Natural killer cell treated with Interleukin-12 subunit alpha and Interleukin-12 subunit beta and Interleukin-15 and Interleukin-18, amount 100 ng/mL, for 72 hours (primary cell): ENCODE data around the gene FNBP1L. TPM values are rescaled to one million over a fixed set of nuclear protein-coding genes. Genes with fewer than 3 reads are reported as not detected.
A peak's percentile ranks its signal among the peaks of the same experiment; 100 is the strongest.

Experiments
- ATAC-seq, 2 donors: fragments of 150-1000 bp; cut with Tn5 transposase in 1 of 2; sonication (Bioruptor Pico), chemical (Tn5 transposase) in 1 of 2; 2 replicates each; pipeline ENCODE4 v1.10.0; 2021
- DNase-seq: peaks from one replicate; pipeline ENCODE4 v3.0.0; 2022; ENCODE audit warnings: low spot score
- H3K27ac Mint-ChIP-seq, 2 donors: 1 replicate in 1 of 2; 2 replicates in 1 of 2; pipeline ENCODE4 v1.8.0; 2022; ENCODE audit warnings: mixed read lengths in 2 of 2, mild to moderate bottlenecking in 1 of 2, moderate library complexity in 1 of 2
- H3K27me3 Mint-ChIP-seq, 2 donors: 1 replicate in 1 of 2; 2 replicates in 1 of 2; pipeline ENCODE4 v1.8.0; 2022; ENCODE audit warnings: mixed read lengths in 2 of 2
- H3K36me3 Mint-ChIP-seq: one replicate; pipeline ENCODE4 v1.8.0; 2022; ENCODE audit warnings: mixed read lengths
- H3K4me1 Mint-ChIP-seq, 2 donors: 1 replicate in 1 of 2; 2 replicates in 1 of 2; pipeline ENCODE4 v1.8.0; 2022; ENCODE audit warnings: low read depth in 2 of 2, mixed read lengths in 2 of 2, mild to moderate bottlenecking in 1 of 2
- H3K4me3 Mint-ChIP-seq: one replicate; pipeline ENCODE4 v1.8.0; 2022; ENCODE audit warnings: mixed read lengths
- H3K9me3 Mint-ChIP-seq: 2 replicates; pipeline ENCODE4 v1.8.0; 2022; ENCODE audit warnings: mixed read lengths
- total RNA-seq, 2 donors: library from RNA; stranded (reverse); gene quantifications; one replicate each; pipeline ENCODE4 v1.2.3, GENCODE V29; 2022

Gene FNBP1L
- total RNA-seq, 2 donors from 2014 or later, result 0.24 to 0.31 TPM

DNA sequence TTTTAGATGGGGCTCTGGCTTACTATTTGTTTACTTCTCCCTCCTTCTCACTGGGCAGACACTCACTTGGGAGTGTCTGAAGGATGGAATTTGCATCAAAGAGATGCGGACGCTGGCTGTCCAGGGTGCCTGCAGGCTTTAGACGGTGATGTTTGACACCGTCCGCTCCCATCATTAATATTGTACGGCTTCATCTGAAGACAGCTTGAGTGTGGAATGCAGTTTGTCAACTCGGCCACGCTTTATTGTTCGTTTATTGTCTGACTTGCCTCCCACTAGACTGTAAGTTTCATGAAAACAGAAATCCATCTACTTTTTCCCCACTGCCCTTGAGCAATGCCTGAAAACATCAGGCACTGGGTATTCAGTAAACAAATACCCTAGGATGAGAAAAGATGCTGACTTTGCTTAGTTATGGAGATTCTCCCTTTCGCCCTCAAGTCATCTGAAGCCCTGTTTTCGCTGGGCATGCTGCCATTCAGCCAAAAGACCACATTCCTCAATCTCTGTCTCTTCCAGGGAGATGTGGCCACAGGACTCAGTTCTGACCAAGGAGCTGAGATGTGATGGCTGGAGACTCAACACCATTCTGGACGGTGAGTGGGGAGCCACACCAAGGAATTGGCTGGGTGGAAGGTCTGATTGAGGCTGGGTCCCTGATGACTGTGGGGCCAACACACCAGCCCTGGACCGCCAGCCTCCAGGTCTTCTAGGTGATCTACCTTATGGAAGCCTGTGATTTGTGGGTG, 146.1 kb downstream of the FNBP1L start:
- ATAC-seq (peak in 1 of 2 donors; percentile 8), DNase-seq (no peak)
- no peaks in the 10 kb centered on the region for H3K36me3 Mint-ChIP-seq
- H3K9me3 Mint-ChIP-seq, result no peaks in the 10 kb centered on the region
- H3K4me3 Mint-ChIP-seq, result no peak overlapping the region
- no peak overlapping the region for H3K27ac Mint-ChIP-seq
- peaks cover 2 to 7% of the 10 kb centered on the region in 2 donors for H3K27me3 Mint-ChIP-seq
- peaks cover 22 to 27% of the 10 kb centered on the region in 2 donors for H3K4me1 Mint-ChIP-seq

- Mint-ChIP-seq H3K4me1 (peaks cover 19 to 25% of the 10 kb centered on the region in 2 donors), H3K27ac (no peak overlapping the region), H3K4me3 (no peak overlapping the region), H3K27me3 (peaks cover 2 to 7% of the 10 kb centered on the region in 2 donors), H3K36me3 (no peaks in the 10 kb centered on the region), H3K9me3 (no peaks in the 10 kb centered on the region)
- DNase-seq (no peak), ATAC-seq (no peak)
Measured at GRCh38 chr1:93594603-93594880, 146.6 kb downstream of the FNBP1L start.

DNA sequence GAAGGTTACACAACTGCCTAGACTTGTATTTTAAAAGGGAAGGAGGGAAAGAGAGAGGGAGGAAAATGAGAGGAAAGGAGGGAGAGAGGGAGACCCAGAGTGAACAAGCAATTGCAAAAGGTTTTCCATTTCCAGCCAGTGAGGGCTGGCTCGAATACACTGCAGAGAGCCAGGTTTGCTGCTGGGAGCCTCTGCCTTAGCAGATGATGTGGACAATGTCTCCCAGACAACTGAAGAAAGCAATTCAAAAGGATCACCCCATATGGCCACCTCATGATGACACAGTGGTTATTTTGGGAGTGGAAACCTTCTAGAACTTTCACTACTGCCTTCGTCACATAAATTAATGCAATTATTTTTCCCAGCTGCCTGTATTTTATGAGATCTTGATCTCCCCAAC, 147.3 kb downstream of the FNBP1L start:
- H3K4me3 Mint-ChIP-seq, result no peak overlapping the region
- no peak overlapping the region for H3K27ac Mint-ChIP-seq
- no peaks in the 10 kb centered on the region for H3K9me3 Mint-ChIP-seq
- H3K27me3 Mint-ChIP-seq, result peaks cover 2 to 7% of the 10 kb centered on the region in 2 donors
- H3K36me3 Mint-ChIP-seq, result no peaks in the 10 kb centered on the region
- ATAC-seq, result no peak
- DNase-seq, result no peak
- H3K4me1 Mint-ChIP-seq, result peaks cover 14 to 20% of the 10 kb centered on the region in 2 donors

GRCh38 chr1:93595743-93596142, 147.8 kb downstream of the FNBP1L start:
- Mint-ChIP-seq H3K4me1 (peaks cover 9 to 15% of the 10 kb centered on the region in 2 donors), H3K27ac (no peak overlapping the region), H3K9me3 (no peaks in the 10 kb centered on the region), H3K36me3 (no peaks in the 10 kb centered on the region), H3K4me3 (no peak overlapping the region), H3K27me3 (peaks cover 2 to 7% of the 10 kb centered on the region in 2 donors)
- no peak for ATAC-seq
- no peak for DNase-seq

DNA sequence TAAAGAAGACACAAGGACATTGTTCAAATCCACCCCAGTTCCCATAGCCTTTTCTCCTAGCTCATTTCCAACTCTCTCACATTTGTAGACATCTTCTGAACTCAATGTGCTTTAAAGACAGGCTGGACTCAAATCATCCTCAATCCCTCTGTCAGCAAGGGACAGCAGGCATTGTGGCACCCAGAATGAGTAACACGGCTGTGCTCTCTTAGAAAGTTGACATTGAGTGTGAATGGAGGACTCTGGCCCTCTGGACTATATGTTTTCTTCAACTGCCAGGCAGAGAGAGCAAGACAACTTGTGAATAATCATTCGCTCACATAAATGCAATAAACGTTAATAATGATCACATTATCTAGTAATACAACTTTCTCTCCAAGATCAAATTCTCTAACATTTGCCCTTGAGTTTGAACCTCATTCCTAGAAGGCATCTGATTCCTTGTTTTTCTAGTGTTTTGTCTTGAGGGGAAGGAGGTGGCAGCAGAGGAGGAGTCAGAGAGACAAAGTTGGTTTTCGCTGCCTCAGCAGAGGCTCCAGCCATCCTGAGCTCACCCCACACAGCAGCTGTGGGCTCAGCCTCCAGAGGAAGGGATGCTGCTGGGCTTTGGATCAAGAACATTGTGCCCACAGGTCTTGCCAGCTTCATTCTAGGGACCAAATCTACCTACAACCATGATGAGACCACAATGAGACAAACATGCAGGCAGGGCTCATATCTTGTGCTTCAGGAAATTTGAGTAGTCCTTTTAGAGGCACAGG, 148.6 kb downstream of the FNBP1L start:
- Mint-ChIP-seq H3K4me3 (no peak overlapping the region), H3K27me3 (peaks cover 2 to 7% of the 10 kb centered on the region in 2 donors), H3K27ac (no peak overlapping the region), H3K9me3 (no peaks in the 10 kb centered on the region), H3K36me3 (no peaks in the 10 kb centered on the region), H3K4me1 (peaks cover 7 to 11% of the 10 kb centered on the region in 2 donors)
- DNase-seq (no peak), ATAC-seq (no peak)

GRCh38 chr1:93597709-93598108, 149.8 kb downstream of the FNBP1L start:
- no peak for ATAC-seq

DNA sequence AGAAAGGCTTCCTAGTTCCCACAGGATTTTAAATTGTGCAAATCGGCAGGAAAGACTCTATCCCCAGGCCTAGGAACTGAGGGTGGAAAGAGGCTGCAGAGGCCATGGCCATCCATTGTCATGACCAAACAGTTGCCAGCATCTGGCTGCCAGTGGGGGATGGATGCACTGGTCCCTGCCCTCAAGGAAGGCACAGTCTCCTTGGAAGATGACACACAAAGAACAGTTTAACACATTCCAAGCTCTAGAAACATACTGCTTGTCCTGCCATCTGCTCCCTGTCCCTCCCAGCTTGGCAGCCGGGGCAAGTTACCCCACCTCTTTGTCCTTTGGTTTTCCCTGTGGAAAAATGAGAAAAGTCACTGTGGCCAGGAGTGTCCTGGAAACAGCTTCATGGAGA, 150.5 kb downstream of the FNBP1L start:
- no peak overlapping the region for H3K4me3 Mint-ChIP-seq
- H3K36me3 Mint-ChIP-seq, result no peaks in the 10 kb centered on the region
- H3K4me1 Mint-ChIP-seq, result peaks cover 0 to 2% of the 10 kb centered on the region in 2 donors
- ATAC-seq (no peak), DNase-seq (no peak)
- peaks cover 2 to 7% of the 10 kb centered on the region in 2 donors for H3K27me3 Mint-ChIP-seq
- H3K9me3 Mint-ChIP-seq, result no peaks in the 10 kb centered on the region
- no peak overlapping the region for H3K27ac Mint-ChIP-seq

More at GRCh38 chr1:93597709-93598108, 149.8 kb downstream of the FNBP1L start:
- no peaks in the 10 kb centered on the region for H3K9me3 Mint-ChIP-seq
- H3K4me3 Mint-ChIP-seq, result no peak overlapping the region
- no peak overlapping the region for H3K27ac Mint-ChIP-seq
- H3K4me1 Mint-ChIP-seq, result peaks cover 0 to 2% of the 10 kb centered on the region in 2 donors
- no peaks in the 10 kb centered on the region for H3K36me3 Mint-ChIP-seq
- peaks cover 2 to 7% of the 10 kb centered on the region in 2 donors for H3K27me3 Mint-ChIP-seq
- DNase-seq, result no peak

GRCh38 chr1:93598861-93599439, 151.0 kb downstream of the FNBP1L start:
- no peak for DNase-seq
- ATAC-seq, result no peak
- H3K36me3 Mint-ChIP-seq, result no peaks in the 10 kb centered on the region
- H3K4me1 Mint-ChIP-seq, result peaks cover 0 to 2% of the 10 kb centered on the region in 2 donors
- no peak overlapping the region for H3K4me3 Mint-ChIP-seq
- H3K9me3 Mint-ChIP-seq, result no peaks in the 10 kb centered on the region
- no peak overlapping the region for H3K27ac Mint-ChIP-seq
- peaks cover 2 to 10% of the 10 kb centered on the region in 2 donors for H3K27me3 Mint-ChIP-seq

DNA sequence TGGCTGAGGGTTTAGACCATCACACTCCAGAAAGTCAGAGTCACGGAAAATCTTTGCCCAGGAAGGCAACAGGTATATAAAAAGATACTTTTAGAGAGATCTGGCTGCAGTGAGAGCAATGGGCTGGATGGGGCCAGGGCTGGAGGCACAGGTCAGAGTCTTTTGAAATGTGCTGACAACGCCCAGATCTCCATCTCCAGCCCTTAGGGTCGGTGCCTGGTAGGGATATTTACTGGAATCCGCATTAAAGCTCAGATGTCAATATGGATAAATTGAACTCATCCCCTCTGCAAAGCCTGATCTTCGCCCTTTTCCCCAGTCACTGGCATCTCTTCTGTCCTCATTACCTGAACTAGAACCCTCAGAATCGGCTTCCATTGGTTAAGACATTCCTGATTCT, 151.6 kb downstream of the FNBP1L start:
- peaks cover 2 to 15% of the 10 kb centered on the region in 2 donors for H3K27me3 Mint-ChIP-seq
- ATAC-seq (no peak), DNase-seq (no peak)
- no peak overlapping the region for H3K4me3 Mint-ChIP-seq
- no peaks in the 10 kb centered on the region for H3K36me3 Mint-ChIP-seq
- no peak overlapping the region for H3K27ac Mint-ChIP-seq
- H3K9me3 Mint-ChIP-seq, result no peaks in the 10 kb centered on the region
- H3K4me1 Mint-ChIP-seq, result peaks cover 0 to 2% of the 10 kb centered on the region in 2 donors

GRCh38 chr1:93600663-93601062, 152.7 kb downstream of the FNBP1L start:
- H3K4me1 Mint-ChIP-seq, result peaks cover 0 to 5% of the 10 kb centered on the region in 2 donors
- no peak for DNase-seq
- no peaks in the 10 kb centered on the region for H3K36me3 Mint-ChIP-seq
- H3K27ac Mint-ChIP-seq, result no peak overlapping the region
- peaks cover 2 to 20% of the 10 kb centered on the region in 2 donors for H3K27me3 Mint-ChIP-seq
- H3K9me3 Mint-ChIP-seq, result no peaks in the 10 kb centered on the region
- peak in 1 of 2 donors; percentile 43 for ATAC-seq
- H3K4me3 Mint-ChIP-seq, result no peak overlapping the region

DNA sequence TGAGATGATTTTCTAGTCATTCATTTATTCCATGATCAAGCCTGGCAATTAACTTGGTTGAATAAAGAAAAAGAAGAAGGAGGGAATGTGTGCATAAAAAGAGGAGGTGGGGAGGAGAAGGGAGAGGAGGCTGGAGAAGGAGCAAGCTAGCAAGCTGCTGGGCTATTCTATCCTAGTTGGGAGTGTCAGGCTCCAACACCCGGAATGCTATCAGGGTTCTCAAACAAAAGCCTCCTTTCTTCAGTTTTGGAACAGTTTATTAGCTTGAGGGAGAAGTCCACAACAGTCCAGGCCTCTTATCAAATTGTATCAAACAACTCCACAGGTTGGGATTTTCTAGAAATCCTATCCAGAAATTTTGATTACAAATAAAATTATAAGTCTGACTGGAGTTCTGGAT, 153.8 kb downstream of the FNBP1L start:
- no peak for ATAC-seq
- Mint-ChIP-seq H3K9me3 (no peaks in the 10 kb centered on the region), H3K27me3 (peaks cover 2 to 30% of the 10 kb centered on the region in 2 donors), H3K4me3 (no peak overlapping the region), H3K4me1 (peaks cover 8 to 15% of the 10 kb centered on the region in 2 donors), H3K27ac (no peak overlapping the region), H3K36me3 (no peaks in the 10 kb centered on the region)
- no peak for DNase-seq

- H3K9me3 Mint-ChIP-seq, result no peaks in the 10 kb centered on the region
- no peak overlapping the region for H3K4me3 Mint-ChIP-seq
- no peak for ATAC-seq
Measured at GRCh38 chr1:93602101-93602500, 154.2 kb downstream of the FNBP1L start.

GRCh38 chr1:93603106-93603505, 155.2 kb downstream of the FNBP1L start:
- peaks cover 6 to 31% of the 10 kb centered on the region in 2 donors for H3K27me3 Mint-ChIP-seq
- DNase-seq (no peak), ATAC-seq (no peak)
- no peak overlapping the region for H3K4me3 Mint-ChIP-seq
- no peaks in the 10 kb centered on the region for H3K36me3 Mint-ChIP-seq
- H3K27ac Mint-ChIP-seq, result no peak overlapping the region
- H3K9me3 Mint-ChIP-seq, result no peaks in the 10 kb centered on the region
- peaks cover 16 to 28% of the 10 kb centered on the region in 2 donors for H3K4me1 Mint-ChIP-seq

More at GRCh38 chr1:93602101-93602500, 154.2 kb downstream of the FNBP1L start:
- Mint-ChIP-seq H3K36me3 (no peaks in the 10 kb centered on the region), H3K27me3 (peaks cover 4 to 31% of the 10 kb centered on the region in 2 donors), H3K4me1 (peaks cover 10 to 19% of the 10 kb centered on the region in 2 donors), H3K27ac (no peak overlapping the region)
- DNase-seq, result no peak

DNA sequence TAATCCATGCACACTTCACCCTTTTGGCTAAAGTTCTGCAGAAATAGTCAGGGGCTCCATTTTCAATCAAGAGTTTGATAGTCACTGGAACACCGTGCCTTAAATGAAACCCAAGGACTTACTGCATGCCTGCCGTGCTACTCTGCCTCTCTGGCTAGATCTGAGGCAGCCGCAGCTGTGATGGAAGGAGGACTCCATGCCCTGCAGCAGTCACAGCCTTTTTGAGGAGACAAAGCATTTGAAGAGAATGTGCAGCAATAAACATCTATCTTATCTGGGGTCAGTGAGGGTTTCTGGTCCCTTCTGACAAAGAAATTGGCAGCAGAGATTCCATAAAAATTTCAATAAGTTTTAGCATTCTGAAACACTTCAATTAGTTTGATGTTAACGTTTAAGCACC, 155.7 kb downstream of the FNBP1L start:
- no peaks in the 10 kb centered on the region for H3K9me3 Mint-ChIP-seq
- peaks cover 21 to 33% of the 10 kb centered on the region in 2 donors for H3K4me1 Mint-ChIP-seq
- H3K4me3 Mint-ChIP-seq, result no peak overlapping the region
- peaks cover 8 to 31% of the 10 kb centered on the region in 2 donors for H3K27me3 Mint-ChIP-seq
- H3K36me3 Mint-ChIP-seq, result no peaks in the 10 kb centered on the region
- ATAC-seq (no peak), DNase-seq (no peak)
- H3K27ac Mint-ChIP-seq, result no peak overlapping the region
